Eye (tissue), 1 donor: ENCODE results near the gene SHLD1.
"Not testable (repeated sequence)": the region's sequence is repeated elsewhere in the genome, so short reads cannot be mapped to it uniquely, and the experiment has no call there.

ENCODE experiments used
- DNase-seq: peaks from one replicate; pipeline ENCODE4 v3.0.0-alpha.2; 2015

SHLD1 gene, protein sequence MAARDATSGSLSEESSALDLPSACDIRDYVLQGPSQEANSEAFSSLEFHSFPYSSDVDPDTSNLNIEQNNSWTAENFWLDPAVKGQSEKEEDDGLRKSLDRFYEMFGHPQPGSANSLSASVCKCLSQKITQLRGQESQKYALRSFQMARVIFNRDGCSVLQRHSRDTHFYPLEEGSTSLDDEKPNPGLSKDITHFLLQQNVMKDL

DNA sequence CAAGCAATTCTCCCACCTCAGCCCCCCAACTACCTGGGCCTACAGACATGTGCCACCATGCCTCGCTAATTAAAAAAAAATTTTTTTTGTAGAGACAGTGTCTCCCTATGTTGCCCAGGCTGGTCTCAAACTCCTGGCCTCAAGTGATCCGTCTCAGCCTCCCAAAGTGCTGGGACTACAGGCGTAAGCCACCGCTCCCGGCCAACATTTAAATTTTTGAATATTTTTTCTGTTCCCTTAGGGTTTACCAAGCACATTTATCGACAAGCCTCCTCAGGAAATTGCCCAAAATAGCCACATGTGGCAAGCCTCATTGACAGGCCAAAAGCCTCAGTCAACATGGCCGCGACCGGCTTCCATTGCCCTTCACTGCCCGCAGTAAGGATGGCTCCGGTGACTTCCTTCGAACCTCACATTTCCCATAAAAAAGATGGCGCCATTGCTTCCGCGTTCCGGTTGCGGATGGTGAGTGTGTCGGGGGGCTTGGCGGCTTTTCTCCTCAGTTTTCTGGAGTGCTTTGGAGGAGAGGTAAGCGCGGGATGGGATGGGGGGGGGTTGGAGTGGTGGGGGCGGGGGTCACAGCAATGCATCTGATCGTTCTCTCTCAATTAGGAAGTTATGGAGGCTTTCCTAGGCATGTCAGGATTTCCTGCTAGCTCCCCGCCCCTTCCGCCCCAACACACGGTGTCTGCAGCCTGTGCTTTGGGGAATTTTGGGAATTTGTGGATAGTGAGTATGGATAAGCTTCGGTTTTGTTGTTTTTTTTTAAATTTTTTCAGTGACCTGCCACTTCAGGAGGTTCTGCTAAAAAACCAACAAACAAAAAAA lies at the start of gene SHLD1:
Gene SHLD1 (plus strand): TSS at position 450 of the 828 bp plus-strand sequence. CDS start 22,465 bp downstream, outside the sequence.
- DNase-seq = peak; percentile 96

DNA sequence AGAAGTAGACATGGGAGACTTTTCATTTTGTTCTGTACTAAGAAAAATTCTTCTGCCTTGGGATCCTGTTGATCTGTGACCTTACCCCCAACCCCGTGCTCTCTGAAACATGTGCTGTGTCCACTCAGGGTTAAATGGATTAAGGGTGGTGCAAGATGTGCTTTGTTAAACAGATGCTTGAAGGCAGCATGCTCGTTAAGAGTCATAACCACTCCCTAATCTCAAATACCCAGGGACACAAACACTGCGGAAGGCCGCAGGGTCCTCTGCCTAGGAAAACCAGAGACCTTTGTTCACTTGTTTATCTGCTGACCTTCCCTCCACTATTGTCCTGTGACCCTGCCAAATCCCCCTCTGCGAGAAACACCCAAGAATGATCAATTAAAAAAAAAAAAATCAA lies 47.9 kb upstream of the SHLD1 start:
- DNase-seq = not testable (repeated sequence)

DNA sequence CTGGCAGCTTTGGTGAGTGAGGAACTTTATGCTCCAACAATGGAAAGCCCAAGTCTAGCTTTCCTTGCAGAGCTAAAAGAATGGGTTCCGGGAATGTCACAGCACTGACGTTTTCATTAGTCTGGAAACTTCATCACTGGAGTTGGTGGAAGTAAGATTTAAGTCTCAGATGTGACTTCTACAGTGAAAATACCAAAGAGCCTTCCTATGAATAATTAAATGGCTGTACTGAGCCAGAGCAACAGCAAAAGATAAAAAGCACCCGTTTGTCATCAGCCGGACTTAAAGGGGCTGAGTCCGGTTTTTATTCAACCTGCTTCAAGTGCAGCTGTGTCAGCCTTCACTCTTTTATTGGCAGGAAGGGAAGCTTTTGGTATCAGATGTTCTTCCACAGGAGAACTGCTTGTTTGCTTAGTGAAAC lies 46.5 kb upstream of the SHLD1 start:
- DNase-seq = peak; percentile 18

DNA sequence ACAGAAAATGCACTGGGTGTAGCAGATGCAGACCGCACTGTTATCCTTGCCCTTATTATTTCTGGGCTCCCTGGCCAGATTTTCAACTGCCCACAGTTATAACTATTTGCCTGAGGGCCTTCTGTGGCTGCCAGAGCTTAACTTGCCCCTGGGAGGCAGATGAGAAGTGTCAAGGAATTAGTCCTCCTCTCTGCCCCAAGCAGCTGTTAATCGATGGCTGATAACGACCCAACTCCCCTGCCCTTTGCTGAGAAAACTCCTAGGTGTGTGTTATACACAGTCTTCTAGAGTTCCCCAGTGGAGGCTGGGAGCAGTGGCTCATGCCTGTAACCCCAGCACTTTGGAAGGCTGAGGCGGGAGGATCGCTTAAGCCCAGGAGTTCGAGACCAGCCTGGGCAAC lies 44.4 kb upstream of the SHLD1 start:
- DNase-seq = no peak

DNA sequence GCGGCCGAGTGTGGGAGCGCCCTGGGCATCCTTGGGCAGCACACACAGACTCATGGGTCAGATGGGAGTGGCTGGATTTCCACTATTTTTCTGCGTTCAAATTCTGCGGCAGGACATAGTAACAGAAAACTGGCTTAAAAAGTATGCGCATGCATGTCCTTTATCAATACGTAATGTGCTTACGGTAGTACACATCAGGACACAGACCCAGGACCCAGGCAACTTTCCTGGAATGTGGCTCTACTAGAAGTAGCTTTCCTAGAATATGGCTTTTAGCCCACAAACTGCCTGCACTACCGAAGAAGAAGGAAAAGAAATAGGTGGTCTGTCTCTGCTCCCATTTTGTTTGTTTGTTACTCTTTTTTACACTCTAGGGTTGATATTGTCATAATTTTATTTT lies 43.4 kb upstream of the SHLD1 start:
- DNase-seq = no peak

DNA sequence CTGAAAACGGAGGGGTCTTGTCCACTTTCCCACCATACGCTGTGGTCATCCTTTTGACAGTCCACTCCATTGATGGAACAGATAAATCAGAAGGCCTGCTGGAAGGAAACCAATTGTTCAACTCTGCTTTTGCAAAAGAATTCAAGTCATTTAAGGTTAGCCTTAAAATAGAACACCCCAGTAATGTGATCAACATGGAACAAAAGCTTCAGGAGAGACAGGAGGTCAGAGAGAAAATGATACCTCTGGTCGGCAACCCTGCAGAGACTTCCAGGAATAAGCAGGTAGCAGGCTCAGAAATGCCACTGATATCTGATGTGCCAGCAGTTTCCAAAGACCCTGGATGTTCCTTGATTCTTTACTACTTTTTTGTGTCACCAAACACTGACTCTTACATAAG lies 39.6 kb upstream of the SHLD1 start:
- no peak for DNase-seq

DNA sequence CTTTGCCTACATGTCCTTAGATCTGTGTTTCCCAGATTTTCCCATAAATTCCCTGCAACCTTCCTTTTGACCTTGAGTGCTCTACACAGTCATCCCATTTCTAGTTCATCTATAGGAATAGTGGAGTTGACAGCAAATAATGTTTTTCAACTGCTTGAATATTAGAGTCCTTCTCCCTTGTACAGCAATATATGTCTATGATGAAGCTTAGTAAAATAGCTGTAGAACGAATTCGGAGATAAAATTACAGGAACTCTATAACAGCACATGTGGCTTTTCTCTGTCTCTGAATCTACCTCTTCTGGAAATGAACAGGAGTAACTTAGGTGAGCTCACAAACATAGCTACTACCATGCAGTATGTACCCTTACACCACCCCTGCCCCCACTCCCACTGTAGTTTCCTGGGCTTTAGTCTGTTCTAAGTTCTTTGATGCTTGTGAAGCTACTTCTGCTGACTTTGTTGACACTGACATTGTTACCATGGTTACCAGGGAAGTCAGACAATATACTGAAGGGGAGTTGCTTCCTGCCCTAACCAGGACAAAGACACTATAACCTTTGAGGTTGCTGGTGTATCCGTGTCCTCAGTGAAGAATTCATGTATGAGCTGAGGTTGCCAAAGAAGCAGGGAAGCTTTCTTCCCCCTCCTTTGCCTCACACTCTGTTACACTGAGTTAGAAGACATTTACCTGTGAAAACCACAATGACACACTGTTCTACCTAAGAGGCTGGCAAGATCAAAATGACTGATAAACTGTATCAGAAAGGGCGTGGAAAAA lies 35.8 kb upstream of the SHLD1 start:
- DNase-seq = no peak

DNA sequence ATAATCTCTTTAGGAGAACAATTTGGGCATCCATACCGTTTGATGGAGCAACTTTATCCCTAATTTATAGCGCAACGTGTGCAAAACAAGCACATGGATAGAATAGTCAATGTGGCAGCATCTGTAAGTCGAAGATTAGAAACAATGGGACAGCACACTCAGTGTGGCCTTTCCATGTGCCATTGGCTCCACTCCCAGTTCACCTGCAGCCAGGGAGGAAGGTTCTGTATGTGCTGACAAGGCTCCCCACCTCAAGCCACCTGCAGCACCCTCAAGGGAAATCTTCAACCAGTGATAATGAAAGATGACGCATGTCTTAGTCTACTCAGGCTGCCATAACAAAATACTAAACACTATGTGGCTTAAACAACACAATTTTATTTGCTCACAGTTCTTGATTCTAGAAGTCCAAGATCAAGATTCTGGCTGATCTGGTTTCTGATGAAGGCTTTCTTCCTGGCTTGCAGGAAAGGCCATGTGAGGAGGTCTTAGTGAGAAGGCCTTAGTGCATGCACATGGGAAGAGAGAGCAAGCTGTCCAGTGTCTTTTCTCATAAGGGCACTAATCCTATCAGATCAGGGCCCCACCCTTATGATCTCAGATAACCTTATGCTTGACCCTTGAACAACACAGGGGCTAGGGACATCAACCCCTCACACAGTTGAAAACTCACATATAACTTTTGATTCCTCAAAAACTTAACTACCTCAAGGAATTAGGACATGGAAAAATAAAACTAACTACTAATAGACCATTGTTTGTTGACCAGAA lies 34.9 kb upstream of the SHLD1 start:
- DNase-seq = no peak

DNA sequence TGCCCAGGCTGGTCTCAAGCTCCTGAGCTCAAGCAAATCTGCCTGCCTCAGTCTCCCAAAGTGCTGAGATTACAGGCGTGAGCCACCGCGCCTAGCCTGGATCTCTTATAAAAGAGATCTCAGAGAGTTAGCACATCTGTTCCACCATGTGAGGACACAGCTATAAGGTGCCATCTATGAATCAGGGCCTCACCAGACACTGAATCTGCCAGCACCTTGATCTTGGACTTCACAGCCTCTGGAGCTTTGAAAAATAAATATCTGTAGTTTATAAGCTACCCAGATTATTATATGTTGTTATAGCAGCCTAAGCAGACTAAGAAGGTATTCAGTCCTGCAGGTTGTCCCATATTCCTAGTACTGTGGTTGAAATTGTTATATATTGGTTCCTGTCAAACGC lies 33.2 kb upstream of the SHLD1 start:
- DNase-seq = no peak

DNA sequence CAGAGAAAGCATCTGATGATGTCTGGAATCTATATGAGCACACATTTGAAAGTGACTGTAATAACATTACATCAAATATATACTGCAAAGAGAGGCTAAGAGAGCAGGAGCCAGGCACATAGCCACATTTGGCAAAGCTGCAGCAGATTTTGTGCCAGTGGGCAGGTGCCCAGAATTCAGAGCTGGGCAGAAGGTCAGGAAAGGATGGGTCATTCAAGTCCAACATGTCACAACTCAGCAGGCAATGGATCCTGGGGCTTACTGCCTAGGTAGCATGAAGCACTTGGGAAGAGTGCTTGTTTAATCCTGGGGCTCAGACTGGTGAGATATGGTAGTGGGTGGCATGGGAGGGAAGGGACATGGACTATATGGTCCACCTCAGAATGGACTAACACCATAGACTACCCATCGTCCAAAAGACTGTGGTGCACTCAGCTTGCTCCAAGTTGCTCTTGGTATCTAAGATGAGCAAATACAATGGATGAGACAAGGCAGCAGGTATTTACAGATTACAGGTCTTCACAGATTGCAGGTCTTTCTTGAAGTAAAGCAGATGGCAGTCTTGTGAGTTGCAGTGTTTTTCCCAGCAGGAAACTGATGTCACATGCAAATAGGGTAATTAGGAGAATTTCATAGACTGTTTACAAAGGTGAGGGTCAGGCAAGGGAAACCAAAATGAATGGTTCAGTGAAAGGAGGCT lies 31.2 kb upstream of the SHLD1 start:
- DNase-seq = no peak

DNA sequence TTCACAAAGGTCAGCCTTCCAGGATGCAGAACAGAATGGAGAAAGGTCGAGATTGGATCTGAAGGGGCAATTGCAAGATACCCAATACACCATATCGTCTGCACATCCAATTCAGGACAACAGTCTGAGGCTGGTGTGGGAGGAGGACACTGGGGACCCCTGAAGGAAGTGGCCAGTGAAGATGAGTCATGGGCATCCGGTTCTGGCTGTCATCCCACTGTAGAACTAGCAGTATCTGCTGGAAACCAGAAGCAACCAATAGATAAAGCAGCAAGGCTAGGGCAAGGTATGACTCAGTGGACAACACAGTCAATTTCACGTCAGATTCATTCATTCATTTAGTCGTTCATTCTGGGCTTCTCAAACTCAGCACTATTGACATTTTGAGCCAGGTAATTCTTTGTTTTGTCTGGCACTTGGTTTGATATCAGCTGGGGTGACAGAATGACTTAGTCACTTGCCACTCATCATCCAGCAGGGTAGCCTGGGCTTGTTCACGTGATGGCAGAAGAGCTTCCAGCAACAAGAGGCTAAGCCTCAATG lies 30.3 kb upstream of the SHLD1 start:
- DNase-seq = no peak

DNA sequence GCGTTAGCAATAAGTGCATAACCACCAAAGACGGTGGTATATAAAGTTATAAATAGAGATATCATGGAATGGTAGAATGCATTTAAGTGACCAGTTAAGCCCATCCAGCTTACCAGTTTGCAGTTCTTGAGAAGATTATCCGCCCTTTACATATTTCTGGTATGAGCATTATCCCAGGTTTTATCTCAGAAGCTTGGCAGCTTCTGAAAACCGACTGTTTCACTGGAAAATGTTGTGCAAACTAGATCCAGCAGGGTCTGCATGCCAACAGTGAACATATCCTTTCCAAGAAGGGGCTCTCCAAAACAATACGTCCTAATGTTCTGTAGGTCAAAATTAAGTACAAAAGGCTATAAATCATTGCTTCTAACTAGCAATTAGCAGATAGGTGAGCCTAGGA lies 29.5 kb upstream of the SHLD1 start:
- DNase-seq = no peak

DNA sequence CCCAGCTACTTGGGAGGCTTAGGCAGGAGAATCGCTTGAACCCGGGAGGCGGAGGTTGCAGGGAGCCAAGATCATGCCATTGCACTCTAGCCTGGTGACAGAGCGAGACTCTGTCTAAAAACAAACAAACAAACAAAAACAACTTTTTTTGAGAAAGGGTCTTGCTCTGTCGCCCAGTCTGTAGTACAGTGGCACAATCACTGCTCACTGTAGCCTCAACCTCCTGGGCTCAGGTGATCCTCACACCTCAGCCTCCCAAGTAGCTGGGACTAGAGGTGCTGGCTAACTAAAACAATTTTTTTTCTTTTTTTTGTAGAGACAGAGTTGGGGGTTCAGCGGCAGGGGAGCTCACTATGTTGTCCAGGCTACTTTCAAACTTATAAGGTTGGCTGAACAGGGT lies 28.8 kb upstream of the SHLD1 start:
- not testable (repeated sequence) for DNase-seq

DNA sequence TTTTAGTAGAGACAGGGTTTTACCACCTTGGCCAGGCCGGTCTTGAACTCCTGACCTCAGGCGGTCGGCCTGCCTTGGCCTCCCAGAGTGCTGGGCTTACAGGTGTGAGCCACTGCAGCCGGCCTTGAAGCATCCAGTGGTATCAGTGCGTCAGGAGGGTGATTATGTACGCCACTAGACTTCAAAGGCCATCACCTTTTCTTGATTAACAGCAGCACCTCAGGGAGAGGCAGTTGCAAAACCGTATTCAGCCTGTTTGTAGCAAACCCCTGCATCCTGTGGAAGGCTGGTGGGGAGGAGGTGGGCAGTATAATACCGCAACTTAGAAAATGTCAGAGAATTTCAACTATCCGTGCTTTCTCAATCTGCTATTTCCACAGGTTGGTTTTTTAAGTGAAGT lies 27.3 kb upstream of the SHLD1 start:
- DNase-seq = no peak

DNA sequence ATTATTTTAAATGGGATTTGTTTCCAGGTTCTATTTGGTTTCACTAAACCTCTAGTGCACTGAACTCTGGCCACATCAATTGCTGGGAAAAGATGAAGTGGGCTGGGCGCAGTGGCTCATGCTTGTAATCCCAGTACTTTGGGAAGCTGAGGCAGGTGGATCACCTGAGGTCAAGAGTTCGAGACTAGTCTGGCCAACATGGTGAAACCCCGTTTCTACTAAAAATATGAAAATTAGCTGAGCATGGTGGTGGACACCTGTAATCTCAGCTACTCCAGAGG lies 25.1 kb upstream of the SHLD1 start:
- not testable (repeated sequence) for DNase-seq

DNA sequence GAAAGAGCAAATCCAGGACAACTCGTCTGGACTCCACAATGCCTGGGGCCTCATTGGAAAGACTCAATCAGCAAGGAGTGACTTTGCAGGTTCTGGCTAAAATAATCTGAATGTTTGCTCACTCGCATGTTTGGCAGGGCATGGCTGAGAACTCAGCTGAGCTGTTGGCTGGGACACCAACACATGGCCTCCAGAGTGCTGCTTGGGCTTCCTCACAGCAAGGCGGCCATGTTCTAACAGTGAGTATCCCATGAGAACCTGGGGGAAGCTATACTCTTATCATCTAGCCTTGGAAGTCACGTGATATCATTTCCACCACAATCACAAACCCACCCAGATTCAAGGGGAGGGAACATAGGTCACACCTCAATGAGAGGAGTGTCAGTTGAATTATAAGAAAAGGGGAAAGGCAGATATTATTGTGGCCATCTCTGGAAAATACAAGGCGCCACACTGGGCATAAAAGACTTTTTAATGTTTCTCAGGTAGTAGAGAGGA lies 23.1 kb upstream of the SHLD1 start:
- DNase-seq = no peak

DNA sequence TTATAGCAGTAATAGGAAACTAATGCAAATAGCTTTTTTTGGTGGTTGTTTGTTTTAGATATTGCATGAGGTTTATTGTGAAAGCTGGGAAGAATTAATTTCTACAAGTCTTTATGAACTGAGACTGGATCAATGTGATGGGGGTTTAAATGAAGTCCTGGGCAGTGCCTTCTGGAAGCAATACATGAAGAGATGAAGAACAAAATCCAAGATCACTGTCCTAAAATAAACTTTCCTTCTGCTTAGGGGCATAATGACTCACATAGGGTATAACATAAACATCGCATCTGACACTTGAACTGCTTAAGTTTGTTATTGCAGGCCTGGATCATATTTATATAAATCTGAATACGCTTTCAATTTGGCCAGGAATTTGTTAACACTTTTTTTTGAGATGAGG lies 20.9 kb upstream of the SHLD1 start:
- DNase-seq = no peak

DNA sequence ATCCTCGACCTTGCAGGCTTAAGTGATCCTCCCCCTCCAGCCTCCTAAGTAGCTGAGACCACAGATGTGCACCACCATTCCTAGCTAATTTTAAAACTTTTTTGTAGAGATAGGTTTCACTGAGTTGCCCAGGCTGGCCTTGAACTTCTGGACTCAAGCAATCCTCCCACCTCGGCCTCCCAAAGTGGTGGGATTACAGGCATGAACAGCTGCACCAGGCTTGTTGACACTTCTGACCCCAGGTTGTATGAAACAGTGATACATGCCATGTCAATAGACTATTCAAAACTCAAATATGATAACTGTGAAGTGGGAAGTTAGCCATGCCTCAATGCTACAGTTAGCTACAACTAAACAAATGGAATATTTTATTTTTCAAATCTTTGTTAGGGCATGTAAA lies 20.1 kb upstream of the SHLD1 start:
- no peak for DNase-seq

DNA sequence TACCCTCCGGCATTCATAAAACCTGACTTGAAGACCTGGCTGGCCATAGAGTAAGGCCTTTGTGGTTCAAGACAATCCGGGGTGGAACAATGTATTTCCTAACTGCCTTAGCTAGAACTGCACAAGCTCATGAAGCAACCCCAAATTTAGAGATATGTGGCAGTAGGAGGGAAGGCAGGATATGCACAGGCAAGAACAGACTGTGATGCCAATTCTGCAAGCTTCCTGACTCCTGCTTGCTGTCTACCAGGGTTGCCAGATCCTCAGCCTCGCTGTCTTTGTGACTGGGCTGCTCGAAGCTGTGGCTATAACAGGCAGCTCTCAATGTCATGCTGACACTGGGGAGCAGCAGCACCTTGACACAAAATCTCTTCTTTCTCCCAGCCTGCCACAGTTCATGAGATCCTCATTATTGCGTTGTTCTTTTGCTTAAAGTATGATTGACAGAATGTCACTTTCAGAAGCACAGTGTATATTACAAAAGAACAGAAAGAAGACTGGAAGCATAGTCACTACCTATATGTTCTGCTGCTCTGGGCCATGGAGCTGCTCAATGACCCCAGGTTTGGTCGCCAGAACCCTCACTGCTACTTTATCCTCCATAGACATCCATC lies 18.3 kb upstream of the SHLD1 start:
- no peak for DNase-seq

DNA sequence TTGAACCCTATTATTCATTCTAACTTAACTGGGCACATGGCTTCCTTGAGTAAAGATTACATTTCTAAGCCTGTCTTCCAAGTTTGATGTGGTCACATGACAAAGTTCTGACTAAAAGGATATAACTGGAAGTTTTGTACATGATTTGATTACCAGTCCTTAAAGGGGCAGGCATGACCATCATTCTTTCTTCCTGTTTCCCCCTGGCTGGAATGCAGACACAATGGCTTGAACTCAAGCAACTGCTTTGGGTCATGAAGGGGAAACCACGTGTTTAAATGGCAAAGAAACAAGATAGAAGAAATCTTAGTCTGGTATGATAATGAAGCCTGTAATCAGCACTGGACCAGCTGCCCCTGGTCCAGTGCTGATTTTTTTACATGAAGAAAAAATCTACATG lies 15.6 kb upstream of the SHLD1 start:
- no peak for DNase-seq

DNA sequence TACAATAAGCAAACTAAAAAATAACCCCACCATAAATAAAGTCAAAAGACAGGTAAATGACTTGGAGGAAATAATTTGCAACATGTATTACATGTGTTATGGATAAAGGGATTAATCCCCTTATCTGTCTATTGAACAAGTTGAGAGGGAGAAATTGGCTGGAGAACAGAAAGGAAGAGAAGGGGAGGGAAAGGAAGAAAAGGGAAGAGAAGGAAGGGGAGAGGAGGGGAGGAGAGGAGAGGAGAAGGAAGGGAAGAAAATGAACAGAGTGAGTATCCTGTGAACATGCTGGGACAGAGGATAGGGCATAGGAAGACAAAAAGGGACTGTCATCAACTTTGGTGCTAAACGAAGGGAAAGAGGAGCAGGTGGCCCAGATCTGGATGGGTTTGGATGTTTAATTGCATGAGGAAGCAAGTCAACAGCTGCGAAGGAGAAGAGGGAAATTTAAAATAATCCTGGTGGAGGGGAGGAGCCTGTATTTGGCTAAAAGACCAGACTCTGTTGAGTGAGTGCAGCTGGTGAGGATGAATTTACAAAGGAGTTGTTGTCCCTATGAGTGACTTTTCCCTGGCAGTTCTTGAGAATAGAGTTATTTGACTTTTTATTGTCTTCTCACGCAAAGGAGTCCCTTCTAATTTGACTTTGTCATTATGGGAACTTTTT lies 14.2 kb upstream of the SHLD1 start:
- DNase-seq = peak; percentile 42
